ENCODE data around the gene ORAI2.

GRCh38 chr7:102453319-102453718, 19.9 kb downstream of the ORAI2 start:
- no peak for TF ChIP-seq CTCF (IDR thresholded peaks at IDR 0.05)
- no peak for TF ChIP-seq EP300 (IDR thresholded peaks at IDR 0.05)
- no peak for TF ChIP-seq POLR2A (IDR thresholded peaks at IDR 0.05)
